Kidney (tissue), 14 donors: Measurements from ENCODE around the gene ZNF284. TPM values are rescaled to one million over a fixed set of nuclear protein-coding genes. Genes with fewer than 3 reads are reported as not detected.
"Not testable (repeated sequence)": the region's sequence is repeated elsewhere in the genome, so short reads cannot be mapped to it uniquely, and the experiment has no call there.

Source experiments
- DNase-seq, 5 donors: peaks; one replicate each; pipeline ENCODE4 v3.0.0-alpha.2; 2013 to 2020
- FAIRE-seq: peaks from 2 replicates; lab custom pipeline; 2012; peaks lifted over from hg19 to GRCh38; lab: Jason Lieb, UNC
- H3K27ac ChIP-seq, 2 donors: one replicate each; pipeline ENCODE4 v1.7.0; 2013; ENCODE audit warnings: low read depth in 2 of 2, low read length in 2 of 2, inconsistent platforms in 1 of 2
- H3K27me3 ChIP-seq: one replicate; pipeline ENCODE4 v1.7.1; 2013; ENCODE audit warnings: low read length, inconsistent platforms; ENCODE audit not compliant: control insufficient read depth, insufficient read depth
- H3K36me3 ChIP-seq, 3 donors: one replicate each; pipeline versions ENCODE4 v1.7.0 to v1.7.1; 2013; ENCODE audit warnings: low read length in 3 of 3, control low read depth in 1 of 3, inconsistent platforms in 1 of 3; ENCODE audit not compliant: insufficient read depth in 3 of 3, control insufficient read depth in 2 of 3
- H3K4me1 ChIP-seq, 3 donors: one replicate each; pipeline versions ENCODE4 v1.7.0 to v1.7.1; 2013; ENCODE audit warnings: low read length in 3 of 3, inconsistent platforms in 1 of 3, low read depth in 1 of 3; ENCODE audit not compliant: control insufficient read depth in 2 of 3, insufficient read depth in 2 of 3
- H3K4me3 ChIP-seq, 3 donors: one replicate each; pipeline versions ENCODE4 v1.7.0 to v1.8.1; 2013; ENCODE audit warnings: low read length in 3 of 3, control low read depth in 1 of 3, inconsistent platforms in 1 of 3
- H3K9ac ChIP-seq, 3 donors: one replicate each; pipeline versions ENCODE4 v1.7.0 to v1.7.1; 2013; ENCODE audit warnings: low read length in 3 of 3, control low read depth in 1 of 3, inconsistent platforms in 1 of 3
- H3K9me3 ChIP-seq, 3 donors: one replicate each; pipeline versions ENCODE4 v1.7.0 to v1.7.1; 2013; ENCODE audit warnings: low read length in 3 of 3, control low read depth in 1 of 3, inconsistent platforms in 1 of 3; ENCODE audit not compliant: control insufficient read depth in 2 of 3, insufficient read depth in 1 of 3
- intact Hi-C: fragments of 100-400 bp; cut with DNase I; formaldehyde crosslinking; loops from one replicate; pipeline ENCODE4 v1.11.1; 2022
- polyA plus RNA-seq: library from polyadenylated mRNA; stranded (reverse); fragments of 350-450 nt; fragmentation: Illumina TruSeq; extraction: RNeasy Lipid Tissue Mini Kit (QIAGEN cat#74804); gene quantifications from one replicate; pipeline ENCODE4 v1.2.3, GENCODE V29; 2014; ENCODE audit warnings: low read depth, low replicate concordance; ENCODE audit not compliant: insufficient read depth
- total RNA-seq: library from RNA; stranded (reverse); fragmentation: NEBNext Ultra II Directional; extraction: Animal tissue kit (Norgen Biotek cat#: 25700); gene quantifications from one replicate; pipeline ENCODE4 v1.2.1, GENCODE V29; 2021
- TF ChIP-seq, protein P1 (sequence below): IDR thresholded peaks from 3 replicates; pipeline ENCODE4 v1.5.1; 2012; ENCODE audit warnings: mild to moderate bottlenecking, moderate library complexity, borderline replicate concordance; ENCODE audit not compliant: insufficient read depth; ENCODE audit errors: extremely low read depth
- donor health status: control.
- donor health status: control.
- donor health status: control.
- donor health status: control.
- donor health status: control.
- donor health status: DM: yes; HTN: yes; CAD: no.
- donor health status: Normal renal cell carcinoma (clear cell type).

Gene ZNF284
- total and polyA plus RNA-seq, 2 donors from 2014 or later, result 1.2 to 2.5 TPM

DNA sequence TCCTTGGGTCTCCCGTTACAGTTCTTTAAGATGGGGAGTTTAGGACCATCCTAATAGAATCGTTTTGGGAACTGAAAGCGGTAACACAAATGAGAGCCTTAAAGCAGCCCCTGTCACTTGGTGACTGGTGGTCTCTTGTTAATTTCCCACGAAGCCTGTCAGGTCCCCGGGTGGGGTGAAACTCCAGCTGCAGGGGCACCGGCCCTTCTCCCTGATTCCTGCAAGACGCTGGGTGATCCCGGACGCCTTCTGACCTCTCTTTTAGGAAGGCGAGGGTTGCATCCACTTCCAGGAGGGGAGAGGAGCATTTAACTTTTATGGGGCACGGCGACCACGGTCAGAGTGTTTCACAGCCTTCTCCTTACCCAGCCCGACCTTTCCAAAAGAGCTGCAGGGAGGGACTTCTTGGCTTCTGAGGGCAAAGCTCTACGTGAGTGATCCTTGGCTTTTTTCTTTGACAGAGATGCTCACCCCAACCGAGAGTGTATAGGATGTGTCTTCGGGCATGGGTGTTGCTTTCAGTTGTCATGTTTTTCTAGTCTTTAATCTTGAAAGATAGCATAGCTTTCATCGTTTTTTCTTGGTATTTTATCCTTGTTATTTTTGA, 41.9 kb downstream of the ZNF284 start:
- intact Hi-C loops, result no loop called here
- peak overlapping the region; percentile 38 to 52 for H3K27ac ChIP-seq
- H3K9ac ChIP-seq, result peak overlapping the region; percentile 13 to 98 (median 89)
- H3K36me3 ChIP-seq, result peaks cover 0 to 15% (median 12%) of the 10 kb centered on the region in 3 donors
- peak overlapping the region; percentile 93 to 98 (median 95) for H3K4me3 ChIP-seq
- peaks cover 0 to 10% (median 0%) of the 10 kb centered on the region in 3 donors for H3K9me3 ChIP-seq
- peak in 2 of 5 donors; percentile 58 to 69 for DNase-seq
- no peaks in the 10 kb centered on the region for H3K27me3 ChIP-seq
- FAIRE-seq, result no peak
- TF ChIP-seq, protein P1, sequence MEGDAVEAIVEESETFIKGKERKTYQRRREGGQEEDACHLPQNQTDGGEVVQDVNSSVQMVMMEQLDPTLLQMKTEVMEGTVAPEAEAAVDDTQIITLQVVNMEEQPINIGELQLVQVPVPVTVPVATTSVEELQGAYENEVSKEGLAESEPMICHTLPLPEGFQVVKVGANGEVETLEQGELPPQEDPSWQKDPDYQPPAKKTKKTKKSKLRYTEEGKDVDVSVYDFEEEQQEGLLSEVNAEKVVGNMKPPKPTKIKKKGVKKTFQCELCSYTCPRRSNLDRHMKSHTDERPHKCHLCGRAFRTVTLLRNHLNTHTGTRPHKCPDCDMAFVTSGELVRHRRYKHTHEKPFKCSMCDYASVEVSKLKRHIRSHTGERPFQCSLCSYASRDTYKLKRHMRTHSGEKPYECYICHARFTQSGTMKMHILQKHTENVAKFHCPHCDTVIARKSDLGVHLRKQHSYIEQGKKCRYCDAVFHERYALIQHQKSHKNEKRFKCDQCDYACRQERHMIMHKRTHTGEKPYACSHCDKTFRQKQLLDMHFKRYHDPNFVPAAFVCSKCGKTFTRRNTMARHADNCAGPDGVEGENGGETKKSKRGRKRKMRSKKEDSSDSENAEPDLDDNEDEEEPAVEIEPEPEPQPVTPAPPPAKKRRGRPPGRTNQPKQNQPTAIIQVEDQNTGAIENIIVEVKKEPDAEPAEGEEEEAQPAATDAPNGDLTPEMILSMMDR, result no peak
- H3K4me1 ChIP-seq, result peaks cover 0 to 6% (median 3%) of the 10 kb centered on the region in 3 donors

DNA sequence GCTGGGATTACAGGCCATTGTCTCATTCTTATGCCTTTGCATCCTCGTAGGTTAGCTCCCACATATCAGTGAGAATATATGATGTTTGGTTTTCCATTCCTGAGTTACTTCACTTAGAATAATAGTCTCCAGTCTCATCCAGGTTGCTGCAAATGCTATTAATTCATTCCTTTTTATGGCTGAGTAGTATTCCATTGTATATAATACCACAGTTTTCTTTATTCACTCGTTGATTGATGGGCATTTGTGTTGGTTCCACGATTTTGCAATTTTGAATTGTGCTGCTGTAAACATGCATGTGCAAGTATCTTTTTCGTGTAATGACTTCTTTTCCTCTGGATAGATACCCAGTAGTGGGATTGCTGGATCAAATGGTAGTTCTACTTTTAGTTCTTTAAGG, 49.2 kb downstream of the ZNF284 start:
- H3K27ac ChIP-seq, FAIRE-seq, H3K9ac ChIP-seq, H3K4me1 ChIP-seq, H3K9me3 ChIP-seq, intact Hi-C loops, DNase-seq, H3K27me3 ChIP-seq, H3K4me3 ChIP-seq: not testable (repeated sequence)
- peaks cover 6 to 28% (median 24%) of the 10 kb centered on the region in 3 donors for H3K36me3 ChIP-seq

DNA sequence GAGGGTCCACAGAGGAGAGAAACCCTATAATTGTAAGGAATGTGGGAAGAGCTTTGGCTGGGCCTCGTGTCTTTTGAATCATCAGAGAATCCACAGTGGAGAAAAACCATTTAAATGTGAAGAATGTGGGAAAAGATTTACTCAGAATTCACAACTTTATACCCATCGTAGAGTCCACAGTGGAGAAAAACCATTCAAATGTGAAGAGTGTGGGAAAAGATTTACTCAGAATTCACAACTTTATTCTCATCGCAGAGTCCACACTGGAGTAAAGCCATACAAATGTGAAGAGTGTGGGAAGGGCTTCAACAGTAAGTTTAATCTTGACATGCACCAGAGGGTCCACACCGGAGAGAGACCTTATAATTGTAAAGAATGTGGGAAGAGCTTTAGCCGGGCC, 60.0 kb downstream of the ZNF284 start:
- no peak for FAIRE-seq
- Histone ChIP-seq H3K9me3 (peaks cover 2 to 44% (median 15%) of the 10 kb centered on the region in 3 donors), H3K4me3 (no peak overlapping the region), H3K27me3 (no peaks in the 10 kb centered on the region), H3K4me1 (no peaks in the 10 kb centered on the region), H3K36me3 (peaks cover 14 to 39% (median 15%) of the 10 kb centered on the region in 3 donors), H3K27ac (no peak overlapping the region), H3K9ac (no peak overlapping the region)
- no peak for DNase-seq
- TF ChIP-seq, protein P1, result no peak
- intact Hi-C loops, result no loop called here

Other genes with a start within 250 kb of the ZNF284 start
- gene ZNF283, start 244.8 kb upstream of the ZNF284 start, total RNA-seq, result 12.7 TPM
- gene ZNF283, start 244.8 kb upstream of the ZNF284 start, polyA plus RNA-seq, result 3.3 TPM
- gene ZNF404, start 188.2 kb upstream of the ZNF284 start, total RNA-seq, result 2.7 TPM
- gene ZNF404, start 188.2 kb upstream of the ZNF284 start, polyA plus RNA-seq, result 3.1 TPM
- 16.1 TPM for gene ZNF45, start 136.9 kb upstream of the ZNF284 start, total RNA-seq
- gene ZNF45, start 136.9 kb upstream of the ZNF284 start, polyA plus RNA-seq, result 4.8 TPM
- 6.2 TPM for gene ZNF221, start 120.9 kb upstream of the ZNF284 start, total RNA-seq
- gene ZNF221, start 120.9 kb upstream of the ZNF284 start, polyA plus RNA-seq, result 0.54 TPM
- 11.2 TPM for gene ZNF155, start 88.0 kb upstream of the ZNF284 start, total RNA-seq
- 5.0 TPM for gene ZNF155, start 88.0 kb upstream of the ZNF284 start, polyA plus RNA-seq
- 7.1 TPM for gene ZNF230, start 69.2 kb upstream of the ZNF284 start, total RNA-seq
- gene ZNF230, start 69.2 kb upstream of the ZNF284 start, polyA plus RNA-seq, result 1.6 TPM
- gene ZNF222, start 46.8 kb upstream of the ZNF284 start, total RNA-seq, result 4.5 TPM
- gene ZNF222, start 46.8 kb upstream of the ZNF284 start, polyA plus RNA-seq, result 3.9 TPM
- 9.3 TPM for gene ZNF223, start 20.1 kb upstream of the ZNF284 start, total RNA-seq
- gene ZNF223, start 20.1 kb upstream of the ZNF284 start, polyA plus RNA-seq, result 2.5 TPM
- 34.0 TPM for gene ZNF224, start 22.2 kb downstream of the ZNF284 start, total RNA-seq
- 7.8 TPM for gene ZNF224, start 22.2 kb downstream of the ZNF284 start, polyA plus RNA-seq
- 6.7 TPM for gene ZNF225, start 41.2 kb downstream of the ZNF284 start, total RNA-seq
- gene ZNF225, start 41.2 kb downstream of the ZNF284 start, polyA plus RNA-seq, result 2.3 TPM
- 13.8 TPM for gene ZNF234, start 69.4 kb downstream of the ZNF284 start, total RNA-seq
- 3.2 TPM for gene ZNF234, start 69.4 kb downstream of the ZNF284 start, polyA plus RNA-seq
- 29.3 TPM for gene ZNF226, start 92.9 kb downstream of the ZNF284 start, total RNA-seq
- gene ZNF226, start 92.9 kb downstream of the ZNF284 start, polyA plus RNA-seq, result 27.4 TPM
- gene ZNF227, start 140.4 kb downstream of the ZNF284 start, total RNA-seq, result 22.3 TPM
- gene ZNF227, start 140.4 kb downstream of the ZNF284 start, polyA plus RNA-seq, result 5.0 TPM
- 1.9 TPM for gene ZNF233, start 187.7 kb downstream of the ZNF284 start, total RNA-seq
- gene ZNF233, start 187.7 kb downstream of the ZNF284 start, polyA plus RNA-seq, result 2.5 TPM
- gene ZNF235, start 232.9 kb downstream of the ZNF284 start, total RNA-seq, result 9.4 TPM
- 3.0 TPM for gene ZNF235, start 232.9 kb downstream of the ZNF284 start, polyA plus RNA-seq